Cardiac muscle cell (in vitro differentiated cells and primary cell): ENCODE results near the gene SPTLC3. TPM values are rescaled to one million over a fixed set of nuclear protein-coding genes. Genes with fewer than 3 reads are reported as not detected.

ENCODE experiments used
- DNase-seq, 2 donors: peaks; one replicate each; pipeline versions ENCODE4 v3.0.0 to v3.0.0-alpha.2; 2010 to 2017; ENCODE audit warnings: low read depth in 1 of 2, low spot score in 1 of 2
- H3K27ac ChIP-seq: fragments of 200-600 bp; sonication (generic); 2 replicates; pipeline ENCODE4 v1.5.1; 2016
- H3K27me3 ChIP-seq: fragments of 200-600 bp; sonication (generic); 2 replicates; pipeline ENCODE4 v1.6.0; 2016; ENCODE audit warnings: control low read depth
- H3K36me3 ChIP-seq: fragments of 200-600 bp; sonication (generic); 2 replicates; pipeline ENCODE4 v1.5.1; 2016; ENCODE audit warnings: control low read depth
- H3K4me1 ChIP-seq: fragments of 200-600 bp; sonication (generic); 2 replicates; pipeline ENCODE4 v1.8.1; 2017; ENCODE audit warnings: low read depth, mild to moderate bottlenecking, mixed run types
- H3K4me3 ChIP-seq: fragments of 200-600 bp; sonication (generic); 2 replicates; pipeline ENCODE4 v1.5.1; 2016; ENCODE audit warnings: mild to moderate bottlenecking
- H3K9me3 ChIP-seq: fragments of 200-600 bp; sonication (generic); 2 replicates; pipeline ENCODE4 v1.5.1; 2017; ENCODE audit warnings: low read depth, mild to moderate bottlenecking, control low read depth
- polyA plus RNA-seq: library from polyadenylated mRNA; unstranded; fragments of >200 nt; fragmentation: Nextera tagmentation; extraction: Ambion mirVana; gene quantifications from 2 replicates; pipeline ENCODE4 v1.2.1, GENCODE V29; 2016
- total RNA-seq: library from RNA; depleted of rRNA; stranded (reverse); fragments of >200 nt; gene quantifications from 2 replicates; pipeline ENCODE4 v1.2.3, GENCODE V29; 2016
- TF ChIP-seq, protein P1 (sequence below): IDR thresholded peaks from 2 replicates; pipeline ENCODE4 v1.5.1; 2012; ENCODE audit warnings: low read depth, mild to moderate bottlenecking, low read length

The SPTLC3 gene
- total and polyA plus RNA-seq, 2 experiments from 2014 or later, result 2.2 to 6.2 TPM

DNA sequence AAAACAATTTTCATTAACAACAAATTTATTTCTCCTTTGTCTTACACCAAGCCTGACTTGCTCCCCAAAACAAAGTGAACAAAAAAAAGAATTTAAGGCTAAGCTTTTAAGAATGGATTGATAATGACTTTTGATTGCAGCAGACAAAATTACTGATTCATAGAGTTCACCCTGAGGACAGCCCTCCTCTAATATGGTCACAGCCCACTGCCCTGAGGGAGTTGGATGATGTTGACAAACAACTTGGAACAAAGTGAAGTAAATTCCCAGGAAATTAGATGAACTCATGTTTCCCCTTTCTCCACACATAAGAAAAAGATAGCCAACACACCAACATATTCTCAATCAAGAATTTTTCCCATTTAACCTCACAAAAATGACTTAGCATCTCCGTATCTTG, 204.6 kb downstream of the SPTLC3 start:
- no peaks in the 10 kb centered on the region for H3K4me1 ChIP-seq
- no peak overlapping the region for H3K4me3 ChIP-seq
- H3K9me3 ChIP-seq, result no peaks in the 10 kb centered on the region
- DNase-seq, result no peak
- TF ChIP-seq, protein P1, sequence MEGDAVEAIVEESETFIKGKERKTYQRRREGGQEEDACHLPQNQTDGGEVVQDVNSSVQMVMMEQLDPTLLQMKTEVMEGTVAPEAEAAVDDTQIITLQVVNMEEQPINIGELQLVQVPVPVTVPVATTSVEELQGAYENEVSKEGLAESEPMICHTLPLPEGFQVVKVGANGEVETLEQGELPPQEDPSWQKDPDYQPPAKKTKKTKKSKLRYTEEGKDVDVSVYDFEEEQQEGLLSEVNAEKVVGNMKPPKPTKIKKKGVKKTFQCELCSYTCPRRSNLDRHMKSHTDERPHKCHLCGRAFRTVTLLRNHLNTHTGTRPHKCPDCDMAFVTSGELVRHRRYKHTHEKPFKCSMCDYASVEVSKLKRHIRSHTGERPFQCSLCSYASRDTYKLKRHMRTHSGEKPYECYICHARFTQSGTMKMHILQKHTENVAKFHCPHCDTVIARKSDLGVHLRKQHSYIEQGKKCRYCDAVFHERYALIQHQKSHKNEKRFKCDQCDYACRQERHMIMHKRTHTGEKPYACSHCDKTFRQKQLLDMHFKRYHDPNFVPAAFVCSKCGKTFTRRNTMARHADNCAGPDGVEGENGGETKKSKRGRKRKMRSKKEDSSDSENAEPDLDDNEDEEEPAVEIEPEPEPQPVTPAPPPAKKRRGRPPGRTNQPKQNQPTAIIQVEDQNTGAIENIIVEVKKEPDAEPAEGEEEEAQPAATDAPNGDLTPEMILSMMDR, result no peak
- H3K36me3 ChIP-seq, result no peaks in the 10 kb centered on the region
- H3K27me3 ChIP-seq, result peaks cover 39% of the 10 kb centered on the region
- H3K27ac ChIP-seq, result no peak overlapping the region

- DNase-seq, result no peak
- Histone ChIP-seq H3K4me1 (no peaks in the 10 kb centered on the region), H3K36me3 (no peaks in the 10 kb centered on the region), H3K4me3 (no peak overlapping the region), H3K27me3 (peaks cover 68% of the 10 kb centered on the region), H3K27ac (no peak overlapping the region), H3K9me3 (no peaks in the 10 kb centered on the region)
- TF ChIP-seq, protein P1, result no peak
These were observed 207.8 kb downstream of the SPTLC3 start for GRCh38 chr20:13216533-13216932.

Other genes with a start within 250 kb of the SPTLC3 start
- gene ISM1, start 212.3 kb downstream of the SPTLC3 start, total RNA-seq, result 0.07 and 0.21 TPM in 2 replicates
- gene ISM1, start 212.3 kb downstream of the SPTLC3 start, polyA plus RNA-seq, result 0.59 TPM in 1 of 2 replicates, not detected in the other